ENCODE measurements around the gene ITGA2.

The ITGA2 gene

GRCh38 chr5:52956915-52957747 lies 32.0 kb upstream of the ITGA2 start:
- TF ChIP-seq EP300 (IDR thresholded peaks at IDR 0.05; ENCODE audit: borderline replicate concordance) (no peak), EGR1 (IDR thresholded peaks at IDR 0.05) (no peak), RAD21 (IDR thresholded peaks at IDR 0.05; ENCODE audit: low read depth) (no peak)
- TF ChIP-seq, protein P1, sequence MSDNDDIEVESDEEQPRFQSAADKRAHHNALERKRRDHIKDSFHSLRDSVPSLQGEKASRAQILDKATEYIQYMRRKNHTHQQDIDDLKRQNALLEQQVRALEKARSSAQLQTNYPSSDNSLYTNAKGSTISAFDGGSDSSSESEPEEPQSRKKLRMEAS (IDR thresholded peaks at IDR 0.05) = no peak

- TF ChIP-seq TEAD4 (IDR thresholded peaks at IDR 0.05) (no peak), TAF1 (IDR thresholded peaks at IDR 0.05; ENCODE audit: low read depth) (no peak), YY1 (IDR thresholded peaks at IDR 0.05; ENCODE audit: low read depth) (no peak), EGR1 (IDR thresholded peaks at IDR 0.05) (no peak), FOXM1 (IDR thresholded peaks at IDR 0.05; ENCODE audit: borderline replicate concordance, low read depth) (no peak), ZBTB7A (IDR thresholded peaks at IDR 0.05; ENCODE audit: low read depth) (no peak), REST (IDR thresholded peaks at IDR 0.05; ENCODE audit: low read depth) (no peak)
- TF ChIP-seq, protein P1 (IDR thresholded peaks at IDR 0.05) = no peak
Observed at GRCh38 chr5:52961274-52961681, 27.9 kb upstream of the ITGA2 start.

GRCh38 chr5:52963636-52964035 lies 25.5 kb upstream of the ITGA2 start:
- no peak for TF ChIP-seq TAF1 (IDR thresholded peaks at IDR 0.05; ENCODE audit: low read depth)
- TF ChIP-seq TEAD4 (IDR thresholded peaks at IDR 0.05) = peak; percentile 24; the same call in 1 of the 2 replicates

DNA sequence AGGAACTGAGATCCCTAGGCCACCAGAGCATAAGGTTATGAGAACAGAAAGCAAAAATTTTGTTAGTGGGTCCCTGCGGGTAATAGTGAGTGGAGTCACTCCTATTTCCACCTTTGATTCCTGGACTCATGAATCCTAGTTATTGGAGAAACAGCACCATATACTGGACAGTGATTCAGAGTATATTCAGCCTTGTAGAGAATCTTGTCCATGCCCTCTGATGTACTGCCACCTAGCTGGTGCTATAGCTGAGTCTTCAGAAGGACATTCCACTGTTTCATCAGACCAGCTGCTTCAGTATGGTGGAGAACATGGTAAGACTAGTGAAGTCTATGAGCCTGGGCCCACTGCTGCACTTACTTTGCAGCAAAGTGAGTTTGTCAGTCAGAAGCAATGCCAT lies 25.0 kb upstream of the ITGA2 start:
- TF ChIP-seq REST (IDR thresholded peaks at IDR 0.05; ENCODE audit: low read depth) = no peak
- TF ChIP-seq YY1 (IDR thresholded peaks at IDR 0.05; ENCODE audit: low read depth) = no peak
- TF ChIP-seq RAD21 (IDR thresholded peaks at IDR 0.05; ENCODE audit: low read depth) = peak; percentile 5; the same call in 1 of the 2 replicates
- no peak for TF ChIP-seq CEBPB (IDR thresholded peaks at IDR 0.05)

DNA sequence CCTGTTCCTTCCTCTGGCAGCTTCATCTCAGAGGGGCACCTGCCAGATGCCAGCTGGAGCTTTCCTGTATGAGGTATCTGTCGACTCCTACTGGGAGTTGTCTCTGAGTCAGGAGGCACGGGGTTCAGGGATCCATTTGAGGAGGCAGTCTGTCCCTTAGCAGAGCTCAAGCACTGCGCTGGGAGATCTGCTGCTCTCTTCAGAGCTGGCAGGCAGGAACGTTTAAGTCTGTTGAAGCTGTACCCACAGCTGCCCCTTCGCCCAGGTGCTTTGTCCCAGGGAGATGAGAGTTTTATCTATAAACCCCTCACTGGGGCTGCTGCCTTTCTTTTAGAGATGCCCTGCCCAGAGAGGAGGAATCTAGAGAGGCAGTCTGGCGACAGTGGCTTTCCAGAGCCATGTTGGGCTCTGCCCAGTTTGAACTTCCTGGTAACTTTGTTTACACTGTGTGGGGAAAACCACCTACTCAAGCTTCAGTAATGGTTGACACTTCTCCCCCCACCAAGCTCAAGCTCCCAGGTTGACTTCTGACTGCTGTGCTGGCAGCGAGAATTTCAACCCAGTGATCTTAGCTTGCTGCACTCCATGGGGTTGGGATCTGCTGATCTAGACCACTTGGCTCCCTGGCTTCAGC lies 11.8 kb upstream of the ITGA2 start:
- no peak for TF ChIP-seq NFIC (IDR thresholded peaks at IDR 0.05)
- no peak for TF ChIP-seq USF1 (IDR thresholded peaks at IDR 0.05)
- no peak for TF ChIP-seq CREB1 (IDR thresholded peaks at IDR 0.05; ENCODE audit: low read depth)
- TF ChIP-seq ZBTB7A (IDR thresholded peaks at IDR 0.05; ENCODE audit: low read depth) = no peak
- TF ChIP-seq REST (IDR thresholded peaks at IDR 0.05; ENCODE audit: low read depth) = no peak
- TF ChIP-seq CEBPB (IDR thresholded peaks at IDR 0.05) = no peak
- TF ChIP-seq EP300 (IDR thresholded peaks at IDR 0.05; ENCODE audit: borderline replicate concordance) = no peak
- no peak for TF ChIP-seq FOXM1 (IDR thresholded peaks at IDR 0.05; ENCODE audit: borderline replicate concordance, low read depth)
- no peak for TF ChIP-seq YY1 (IDR thresholded peaks at IDR 0.05; ENCODE audit: low read depth)
- no peak for TF ChIP-seq TCF12 (IDR thresholded peaks at IDR 0.05; ENCODE audit: low read depth)
- no peak for TF ChIP-seq TEAD4 (IDR thresholded peaks at IDR 0.05)
- TF ChIP-seq, protein P1 (IDR thresholded peaks at IDR 0.05) = no peak
- no peak for TF ChIP-seq TAF1 (IDR thresholded peaks at IDR 0.05; ENCODE audit: low read depth)
